ENCODE results near the gene PPP2R2B.

Gene PPP2R2B

GRCh38 chr5:146726020-146726419 is 152.5 kb downstream of the PPP2R2B start:
- no peak for TF ChIP-seq CTCF (conservative IDR thresholded peaks at IDR 0.05)
- H3K27ac ChIP-seq, result no peak overlapping the region

GRCh38 chr5:146725025-146725424 is 153.5 kb downstream of the PPP2R2B start:
- no peak for TF ChIP-seq CTCF (conservative IDR thresholded peaks at IDR 0.05)
- H3K27ac ChIP-seq, result no peak overlapping the region

DNA sequence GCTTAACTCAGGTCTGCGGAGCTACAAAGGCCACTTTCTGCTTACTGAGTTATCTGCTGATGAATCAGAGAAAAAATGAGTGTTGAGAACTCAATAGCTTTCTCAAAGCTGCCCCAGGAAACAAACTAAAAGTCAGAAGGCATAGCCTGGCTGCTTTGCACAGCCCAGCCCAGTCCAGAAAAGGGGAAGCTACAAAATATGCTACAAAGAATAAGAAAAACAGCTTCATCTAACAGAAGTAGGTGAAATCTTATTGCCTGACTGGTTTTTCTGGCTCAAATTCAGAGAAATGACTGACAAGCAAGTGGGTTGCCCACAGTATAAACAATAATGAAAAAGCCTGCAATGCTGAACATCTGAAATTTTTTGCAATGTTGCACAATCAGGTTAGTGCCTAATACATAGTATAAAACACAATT is 156.2 kb downstream of the PPP2R2B start:
- no peak overlapping the region for H3K27ac ChIP-seq
- no peak for TF ChIP-seq CTCF (conservative IDR thresholded peaks at IDR 0.05)

- no peak for TF ChIP-seq CTCF (conservative IDR thresholded peaks at IDR 0.05)
- H3K27ac ChIP-seq, result no peak overlapping the region
Measured at GRCh38 chr5:146721073-146721815, 157.3 kb downstream of the PPP2R2B start.

DNA sequence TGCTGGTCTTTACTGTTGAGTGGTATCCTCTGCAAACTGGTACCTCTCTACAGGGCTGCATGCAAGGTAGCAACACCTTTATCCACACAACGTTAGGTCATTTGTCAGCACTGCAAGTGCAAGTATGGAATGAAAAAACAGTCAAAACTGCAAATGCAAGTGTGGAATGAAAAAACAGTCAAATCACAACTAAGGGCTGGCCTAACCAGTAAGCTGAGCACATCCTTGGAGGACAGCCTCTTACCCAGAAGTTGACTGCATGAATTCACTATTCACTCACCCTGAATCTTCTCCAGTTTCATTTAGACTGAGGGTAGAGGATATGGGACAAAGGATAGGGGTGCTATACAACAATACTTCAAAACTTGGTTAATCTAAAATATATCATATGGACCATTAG is 158.4 kb downstream of the PPP2R2B start:
- TF ChIP-seq CTCF (conservative IDR thresholded peaks at IDR 0.05), result no peak
- no peak overlapping the region for H3K27ac ChIP-seq

DNA sequence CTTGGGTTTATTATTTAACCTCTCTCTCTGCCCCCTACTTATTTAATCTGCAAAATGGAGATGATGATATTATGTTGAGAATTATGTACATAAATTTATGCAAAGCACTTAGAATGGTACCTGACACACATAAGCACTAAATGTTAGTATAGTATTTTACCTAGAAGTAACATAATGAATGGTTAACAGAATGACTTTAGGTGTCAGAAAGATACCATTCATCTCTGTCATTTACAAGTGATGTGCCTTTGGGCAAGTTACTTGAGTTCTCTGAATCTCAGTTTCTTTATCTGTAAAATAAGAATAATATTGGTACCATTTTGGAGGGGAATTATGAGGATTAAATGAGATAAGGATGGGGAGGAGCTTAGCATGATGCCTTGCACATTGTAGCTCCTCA is 159.4 kb downstream of the PPP2R2B start:
- no peak overlapping the region for H3K27ac ChIP-seq

GRCh38 chr5:146718609-146719008 is 159.9 kb downstream of the PPP2R2B start:
- no peak for TF ChIP-seq CTCF (conservative IDR thresholded peaks at IDR 0.05)
- H3K27ac ChIP-seq, result no peak overlapping the region

More for the DNA sequence above, 159.4 kb downstream of the PPP2R2B start:
- TF ChIP-seq CTCF (conservative IDR thresholded peaks at IDR 0.05), result no peak

Measured in VCaP (cell line).